Omental fat pad (tissue), 4 donors: Measurements from ENCODE around the gene FARP2. TPM values are rescaled to one million over a fixed set of nuclear protein-coding genes. Genes with fewer than 3 reads are reported as not detected.
A peak's percentile ranks its signal among the peaks of the same experiment; 100 is the strongest.

Source experiments
- ATAC-seq: fragments of 150-250 bp; one replicate; pipeline ENCODE4 v1.9.1; 2016; ENCODE audit warnings: mild to moderate bottlenecking, moderate library complexity; ENCODE audit not compliant: low FRiP score
- DNase-seq: peaks from one replicate; pipeline ENCODE4 v3.0.0-alpha.2; 2019; ENCODE audit warnings: low spot score
- CTCF ChIP-seq, 3 donors: fragments of 450-650 bp; IDR thresholded peaks; one replicate each; pipeline ENCODE4 v1.5.1; 2016 to 2017; ENCODE audit warnings: antibody characterized with exemption in 3 of 3, mild to moderate bottlenecking in 3 of 3, moderate library complexity in 2 of 3
- total RNA-seq, 4 donors: library from RNA; depleted of rRNA; stranded (reverse); fragments of >200 nt; gene quantifications; one replicate each; pipeline ENCODE4 v1.1.0, GENCODE V29; 2016

The FARP2 gene
- total RNA-seq, 4 donors from 2014 or later, result 27.6 to 65.8 (median 34.1) TPM

GRCh38 chr2:241354668-241355658 lies 1.1 kb upstream of the FARP2 start:
- DNase-seq, result peak; percentile 37
- no peak for TF ChIP-seq CTCF (IDR thresholded peaks at IDR 0.05)
- ATAC-seq, result peak; percentile 58

GRCh38 chr2:241356871-241357260 lies 781 bp downstream of the FARP2 start:
- ATAC-seq (no peak), DNase-seq (no peak)
- no peak for TF ChIP-seq CTCF (IDR thresholded peaks at IDR 0.05)

GRCh38 chr2:241357531-241357930 lies 1.4 kb downstream of the FARP2 start:
- no peak for ATAC-seq
- DNase-seq, result no peak
- no peak for TF ChIP-seq CTCF (IDR thresholded peaks at IDR 0.05)

GRCh38 chr2:241358470-241358869 lies 2.4 kb downstream of the FARP2 start:
- DNase-seq (no peak), ATAC-seq (no peak)
- TF ChIP-seq CTCF (IDR thresholded peaks at IDR 0.05), result no peak

- no peak for TF ChIP-seq CTCF (IDR thresholded peaks at IDR 0.05)
- ATAC-seq (no peak), DNase-seq (no peak)
Measured at GRCh38 chr2:241359481-241360045, 3.5 kb downstream of the FARP2 start.

- no peak for DNase-seq
- ATAC-seq, result no peak
- TF ChIP-seq CTCF (IDR thresholded peaks at IDR 0.05), result no peak
Measured at GRCh38 chr2:241363426-241363825, 7.3 kb downstream of the FARP2 start.
